HFFc6 (cell line): ENCODE data around the gene GOSR1. TPM values are rescaled to one million over a fixed set of nuclear protein-coding genes. Genes with fewer than 3 reads are reported as not detected.
"Not testable (repeated sequence)": the region's sequence is repeated elsewhere in the genome, so short reads cannot be mapped to it uniquely, and the experiment has no call there.

Experiments used
- DNase-seq: peaks from one replicate; pipeline ENCODE4 v3.0.0-alpha.2; 2018
- H3K27ac Mint-ChIP-seq: 2 replicates; pipeline ENCODE4 v1.8.0; 2020; ENCODE audit warnings: mild to moderate bottlenecking, mixed read lengths
- H3K27me3 Mint-ChIP-seq: 2 replicates; pipeline ENCODE4 v1.8.0; 2021; ENCODE audit warnings: mild to moderate bottlenecking, moderate library complexity, mixed read lengths; ENCODE audit not compliant: insufficient read depth
- H3K36me3 Mint-ChIP-seq: 2 replicates; pipeline ENCODE4 v1.8.0; 2021; ENCODE audit warnings: low read depth, mixed read lengths
- H3K4me1 Mint-ChIP-seq: 2 replicates; pipeline ENCODE4 v1.8.0; 2020; ENCODE audit warnings: low read depth, mixed read lengths
- H3K4me3 Mint-ChIP-seq: 2 replicates; pipeline ENCODE4 v1.8.0; 2020; ENCODE audit warnings: mild to moderate bottlenecking, moderate library complexity, mixed read lengths
- H3K9me3 Mint-ChIP-seq: 2 replicates; pipeline ENCODE4 v1.8.0; 2020; ENCODE audit warnings: mild to moderate bottlenecking, mixed read lengths
- total RNA-seq, 6 experiments: library from RNA; stranded (reverse); fragmentation: NEBNext Ultra II Directional; extraction: Animal tissue kit (Norgen Biotek cat#: 25700); gene quantifications; 2 replicates in 1 of 6; 3 replicates in 5 of 6; pipeline ENCODE4 v1.2.3, GENCODE V29; 2021
- TF ChIP-seq, protein P1 (sequence below): fragments of 200-600 bp; sonication (generic); IDR thresholded peaks from 2 replicates; pipeline ENCODE4 v1.5.0; 2021; ENCODE audit warnings: antibody characterized with exemption, mild to moderate bottlenecking

Gene GOSR1
- total RNA-seq, 6 experiments from 2014 or later: 41.2 to 47.6 (median 43.9) TPM

DNA sequence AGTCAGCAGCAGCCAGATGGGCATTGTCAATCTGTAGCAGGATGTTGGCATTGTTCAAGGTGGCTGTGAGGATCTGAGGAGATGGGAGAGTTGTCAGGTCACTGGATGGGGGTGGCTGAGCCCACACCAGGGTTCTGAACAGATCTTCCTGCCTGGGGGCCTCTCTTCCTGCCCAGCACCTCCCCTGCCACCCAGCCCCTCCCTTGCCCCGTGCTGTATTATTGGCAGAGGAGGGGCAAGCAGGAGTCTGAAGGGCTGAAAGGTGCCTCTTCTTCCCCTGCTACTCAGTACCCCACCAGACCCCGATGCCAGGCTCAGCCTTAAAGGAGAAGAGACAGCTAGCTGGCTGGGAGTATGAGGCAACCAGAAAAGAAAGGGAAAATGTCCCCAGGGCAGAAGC is 93.0 kb downstream of the GOSR1 start:
- Mint-ChIP-seq H3K4me3 (no peak overlapping the region), H3K27me3 (peaks cover 36% of the 10 kb centered on the region), H3K36me3 (no peaks in the 10 kb centered on the region), H3K4me1 (no peaks in the 10 kb centered on the region), H3K9me3 (no peaks in the 10 kb centered on the region), H3K27ac (no peak overlapping the region)
- DNase-seq: no peak
- TF ChIP-seq, protein P1, sequence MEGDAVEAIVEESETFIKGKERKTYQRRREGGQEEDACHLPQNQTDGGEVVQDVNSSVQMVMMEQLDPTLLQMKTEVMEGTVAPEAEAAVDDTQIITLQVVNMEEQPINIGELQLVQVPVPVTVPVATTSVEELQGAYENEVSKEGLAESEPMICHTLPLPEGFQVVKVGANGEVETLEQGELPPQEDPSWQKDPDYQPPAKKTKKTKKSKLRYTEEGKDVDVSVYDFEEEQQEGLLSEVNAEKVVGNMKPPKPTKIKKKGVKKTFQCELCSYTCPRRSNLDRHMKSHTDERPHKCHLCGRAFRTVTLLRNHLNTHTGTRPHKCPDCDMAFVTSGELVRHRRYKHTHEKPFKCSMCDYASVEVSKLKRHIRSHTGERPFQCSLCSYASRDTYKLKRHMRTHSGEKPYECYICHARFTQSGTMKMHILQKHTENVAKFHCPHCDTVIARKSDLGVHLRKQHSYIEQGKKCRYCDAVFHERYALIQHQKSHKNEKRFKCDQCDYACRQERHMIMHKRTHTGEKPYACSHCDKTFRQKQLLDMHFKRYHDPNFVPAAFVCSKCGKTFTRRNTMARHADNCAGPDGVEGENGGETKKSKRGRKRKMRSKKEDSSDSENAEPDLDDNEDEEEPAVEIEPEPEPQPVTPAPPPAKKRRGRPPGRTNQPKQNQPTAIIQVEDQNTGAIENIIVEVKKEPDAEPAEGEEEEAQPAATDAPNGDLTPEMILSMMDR: no peak

DNA sequence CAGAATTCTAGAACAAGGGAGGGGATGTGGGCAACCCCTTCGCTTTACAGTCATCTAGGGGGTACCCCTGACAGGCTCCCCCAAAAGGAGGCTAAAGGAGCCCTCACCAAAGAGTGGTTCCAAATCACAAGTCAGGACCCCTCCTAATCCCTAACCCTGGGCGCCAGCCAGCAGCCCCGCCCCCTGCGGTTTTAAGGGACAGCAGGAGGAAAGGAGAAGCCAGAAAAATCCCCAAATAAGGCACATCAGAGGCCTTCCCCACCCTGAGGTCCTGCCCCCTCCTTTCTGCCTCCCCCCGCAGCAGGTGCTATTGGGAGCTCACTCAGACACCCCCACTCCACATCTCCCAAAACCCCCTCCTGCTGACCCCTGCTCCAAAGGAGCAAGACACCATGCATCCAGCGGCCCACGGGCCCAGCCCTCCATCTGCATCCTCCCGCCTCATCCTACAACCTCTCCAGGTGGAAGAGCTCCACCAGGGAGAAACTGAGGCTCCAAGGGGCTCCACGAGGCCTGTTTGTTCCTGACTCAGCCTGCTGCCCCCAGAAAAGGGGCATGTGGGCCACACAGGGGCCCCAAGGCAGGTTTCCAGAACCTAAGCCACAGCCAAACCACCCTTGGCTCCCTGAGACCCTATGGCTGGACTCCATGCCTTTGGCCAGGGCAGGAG is 93.5 kb downstream of the GOSR1 start:
- TF ChIP-seq, protein P1: no peak
- peaks cover 38% of the 10 kb centered on the region for H3K27me3 Mint-ChIP-seq
- no peaks in the 10 kb centered on the region for H3K9me3 Mint-ChIP-seq
- H3K36me3 Mint-ChIP-seq: no peaks in the 10 kb centered on the region
- no peak for DNase-seq
- no peak overlapping the region for H3K27ac Mint-ChIP-seq
- H3K4me1 Mint-ChIP-seq: no peaks in the 10 kb centered on the region
- H3K4me3 Mint-ChIP-seq: no peak overlapping the region

DNA sequence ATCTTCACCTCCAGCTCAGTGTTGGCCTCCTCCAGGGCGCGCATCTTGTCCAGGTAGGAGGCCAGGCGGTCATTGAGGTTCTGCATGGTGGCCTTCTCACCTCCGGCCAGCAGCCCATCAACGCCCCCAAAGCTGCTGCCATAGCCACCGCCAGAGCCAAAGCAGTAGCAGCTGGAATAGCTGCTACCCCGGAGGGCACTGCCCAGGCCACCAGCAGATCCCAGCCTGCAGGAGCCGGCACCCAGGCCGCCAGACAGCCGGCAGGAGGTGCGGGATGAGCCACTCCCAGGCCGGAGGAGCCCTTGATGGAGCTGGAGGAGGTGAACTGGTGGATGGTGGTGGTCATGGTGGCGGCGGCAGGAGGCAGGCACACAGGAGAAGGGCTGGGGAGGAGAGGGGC is 94.2 kb downstream of the GOSR1 start:
- not testable (repeated sequence) for H3K4me1 Mint-ChIP-seq, H3K9me3 Mint-ChIP-seq, H3K4me3 Mint-ChIP-seq, DNase-seq, H3K27ac Mint-ChIP-seq, H3K36me3 Mint-ChIP-seq
- H3K27me3 Mint-ChIP-seq: peaks cover 37% of the 10 kb centered on the region

DNA sequence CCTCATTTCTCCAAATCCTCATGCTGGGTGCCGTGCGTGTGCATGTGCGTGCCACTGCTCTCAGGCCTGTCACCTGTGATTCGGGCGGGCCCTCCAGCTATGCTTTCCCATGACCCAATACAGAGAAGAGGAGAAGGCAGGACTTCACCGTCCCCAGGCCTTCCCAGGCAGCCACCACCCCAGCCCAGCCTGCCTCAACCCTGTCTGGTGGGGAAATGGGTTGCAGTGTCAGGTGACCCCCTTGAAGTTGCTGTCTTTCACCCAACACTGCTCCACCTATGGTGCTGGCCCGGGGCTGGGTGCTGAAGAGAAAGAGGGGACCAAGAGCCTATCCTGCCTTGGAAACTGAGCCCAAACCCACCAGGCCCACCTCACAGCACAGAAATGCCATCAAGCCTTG is 94.7 kb downstream of the GOSR1 start:
- Mint-ChIP-seq H3K4me1 (no peaks in the 10 kb centered on the region), H3K9me3 (no peaks in the 10 kb centered on the region), H3K27ac (no peak overlapping the region), H3K27me3 (peaks cover 32% of the 10 kb centered on the region), H3K4me3 (no peak overlapping the region), H3K36me3 (no peaks in the 10 kb centered on the region)
- DNase-seq: no peak
- TF ChIP-seq, protein P1: no peak

DNA sequence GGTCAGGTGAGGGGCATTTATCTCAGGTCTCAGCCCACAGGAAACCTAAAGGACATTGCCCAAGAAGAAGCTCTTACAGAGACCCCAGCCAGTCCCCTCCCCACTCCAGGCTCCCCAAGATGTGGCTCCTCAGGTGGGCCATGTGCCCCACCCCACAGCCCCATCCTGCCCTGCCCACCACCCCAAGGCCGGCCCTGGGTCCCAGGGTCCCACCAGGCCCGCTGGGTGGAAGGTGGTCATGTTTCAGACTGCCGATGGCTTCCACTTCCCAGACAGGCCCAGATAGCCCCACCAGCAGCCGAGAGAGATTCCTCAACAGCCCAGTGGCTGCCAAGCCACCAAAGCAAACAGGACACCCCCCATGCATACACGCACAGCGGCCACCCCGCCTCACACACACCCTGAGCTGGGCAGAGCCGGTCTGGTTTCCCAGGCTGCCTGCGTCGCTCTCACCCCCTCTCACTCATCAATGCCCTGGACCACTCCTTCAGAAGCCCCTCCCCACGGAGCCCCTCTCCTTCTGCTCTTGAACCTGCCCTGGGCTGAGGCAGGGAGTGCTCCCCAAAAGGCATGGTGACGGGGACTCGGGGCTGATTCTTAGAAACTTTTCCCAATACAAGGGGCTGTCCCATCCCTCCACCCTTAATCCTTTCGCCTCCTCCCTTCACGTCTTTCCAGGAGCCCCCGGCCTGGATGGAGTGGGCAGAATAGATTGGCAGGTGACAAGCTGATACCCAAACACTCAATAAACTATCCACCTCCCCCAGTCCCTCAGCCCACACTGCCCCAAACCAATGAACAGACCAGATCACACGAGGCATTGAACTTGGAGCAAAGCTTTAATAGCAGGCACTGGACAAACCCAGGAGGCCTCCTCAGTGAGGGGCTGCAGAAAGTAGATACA is 95.7 kb downstream of the GOSR1 start:
- not testable (repeated sequence) for H3K27ac Mint-ChIP-seq

DNA sequence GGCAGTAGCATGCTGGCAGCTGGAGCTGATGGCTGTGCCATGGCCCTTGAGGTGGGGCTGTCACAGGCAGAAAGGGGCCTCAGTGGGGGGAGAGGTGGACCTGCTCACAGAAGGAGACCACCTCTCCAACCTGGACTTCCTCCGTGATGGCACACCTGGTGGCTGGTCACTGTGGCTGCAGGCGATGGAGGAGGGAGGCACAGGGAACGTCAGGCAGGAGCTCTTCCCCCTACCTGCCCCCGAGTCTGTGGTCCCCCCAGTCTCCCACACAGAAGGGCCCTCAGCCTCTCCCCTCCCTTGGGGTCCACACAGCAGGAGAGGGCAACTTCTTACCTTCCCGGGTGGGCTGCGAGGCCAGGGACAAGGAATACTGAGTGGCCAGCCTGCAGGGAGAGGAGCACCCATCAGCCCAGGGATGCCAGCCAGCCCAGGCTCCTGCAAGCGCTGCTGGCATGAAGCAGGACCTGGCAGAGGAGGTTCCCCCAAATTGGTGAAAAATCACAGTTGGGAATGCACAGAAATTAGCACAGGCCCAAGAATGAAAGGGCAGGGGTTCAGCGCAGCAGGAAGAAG is 96.5 kb downstream of the GOSR1 start:
- no peak for DNase-seq
- no peaks in the 10 kb centered on the region; the same call in 1 of the 2 replicates for H3K36me3 Mint-ChIP-seq
- peaks cover 4% of the 10 kb centered on the region; the same call in 1 of the 2 replicates for H3K4me1 Mint-ChIP-seq
- no peaks in the 10 kb centered on the region for H3K9me3 Mint-ChIP-seq
- no peak overlapping the region for H3K27ac Mint-ChIP-seq
- TF ChIP-seq, protein P1: peak; percentile 27; the same call in 1 of the 2 replicates
- H3K27me3 Mint-ChIP-seq: peaks cover 28% of the 10 kb centered on the region
- H3K4me3 Mint-ChIP-seq: no peak overlapping the region

More for the DNA sequence above, 95.7 kb downstream of the GOSR1 start:
- H3K9me3 Mint-ChIP-seq, H3K36me3 Mint-ChIP-seq, H3K4me1 Mint-ChIP-seq, H3K4me3 Mint-ChIP-seq, DNase-seq: not testable (repeated sequence)
- H3K27me3 Mint-ChIP-seq: peaks cover 25% of the 10 kb centered on the region

DNA sequence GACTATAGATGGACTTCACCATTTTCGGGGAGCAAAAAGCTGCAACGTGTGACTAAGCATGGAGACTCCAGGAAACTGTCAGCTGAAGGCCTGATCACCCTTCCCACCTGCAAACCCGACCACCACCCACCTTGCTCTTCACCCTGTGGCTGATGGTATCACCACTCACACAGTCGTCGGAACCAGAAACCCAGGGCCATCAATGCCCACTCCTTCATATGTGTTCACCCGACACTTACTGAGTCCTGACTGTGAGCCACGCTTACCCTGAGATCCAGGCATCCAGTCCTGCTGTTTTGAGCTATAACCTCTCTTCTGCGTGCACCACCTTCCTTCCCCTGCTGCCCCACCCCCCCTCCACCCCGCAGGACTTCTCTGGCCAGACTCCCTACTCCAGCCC is 97.1 kb downstream of the GOSR1 start:
- not testable (repeated sequence) for H3K27ac Mint-ChIP-seq, H3K9me3 Mint-ChIP-seq, H3K36me3 Mint-ChIP-seq, H3K4me3 Mint-ChIP-seq, DNase-seq, H3K4me1 Mint-ChIP-seq
- H3K27me3 Mint-ChIP-seq: peaks cover 26% of the 10 kb centered on the region

DNA sequence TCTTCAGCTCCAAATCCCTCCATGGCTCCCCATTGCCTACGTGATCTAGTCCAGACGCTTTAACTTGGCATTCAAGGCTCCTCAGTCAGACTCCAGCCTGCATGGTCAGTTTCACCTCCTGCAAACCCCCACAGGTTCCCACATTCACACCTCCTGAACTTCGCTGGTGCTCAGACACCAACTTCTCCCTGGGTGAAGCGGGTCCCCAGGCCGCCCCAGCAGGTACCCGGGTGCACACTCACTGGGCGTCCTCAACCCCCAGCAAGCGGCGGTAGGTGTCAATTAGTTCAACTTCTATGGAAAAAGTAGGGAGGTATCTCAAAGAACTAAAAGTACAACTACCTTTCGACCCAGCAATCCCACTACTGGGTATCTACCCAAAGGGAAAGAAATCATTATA is 97.6 kb downstream of the GOSR1 start:
- not testable (repeated sequence) for H3K9me3 Mint-ChIP-seq, H3K4me1 Mint-ChIP-seq, H3K36me3 Mint-ChIP-seq, H3K4me3 Mint-ChIP-seq, DNase-seq, H3K27ac Mint-ChIP-seq
- peaks cover 26% of the 10 kb centered on the region for H3K27me3 Mint-ChIP-seq

DNA sequence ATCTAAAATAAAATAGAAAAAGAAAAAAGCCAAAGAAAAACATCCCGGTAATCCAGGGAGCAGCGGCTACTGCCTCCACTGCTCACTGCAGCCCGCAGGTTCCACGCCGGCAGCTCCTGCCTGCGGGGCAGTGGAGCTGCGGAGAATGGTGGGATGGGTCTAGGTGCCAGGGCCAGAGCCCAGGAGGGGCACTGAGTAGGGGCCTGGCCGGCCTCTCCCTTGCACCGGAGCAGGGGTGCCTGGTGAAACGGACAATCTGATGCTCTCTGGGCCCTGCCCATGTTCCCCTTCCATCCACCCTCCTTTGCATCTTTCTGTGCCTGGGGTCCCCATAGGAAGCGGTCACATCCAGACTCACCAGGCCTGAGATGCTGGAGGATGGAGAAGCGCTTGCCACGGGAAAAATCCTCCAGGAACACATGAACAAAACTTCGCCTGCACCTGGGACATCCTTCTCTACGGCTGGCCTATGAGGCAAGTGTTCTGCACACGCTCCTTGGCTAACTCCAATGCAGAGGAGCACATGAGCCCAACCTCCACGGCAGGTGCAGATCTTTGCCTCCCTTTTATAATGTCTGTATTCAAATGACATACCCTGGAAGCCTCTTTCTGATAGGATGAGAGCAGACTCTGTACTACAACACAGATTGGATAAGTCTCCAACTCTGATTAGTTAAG is 98.6 kb downstream of the GOSR1 start:
- not testable (repeated sequence) for H3K9me3 Mint-ChIP-seq, H3K27ac Mint-ChIP-seq, H3K36me3 Mint-ChIP-seq, DNase-seq
- Mint-ChIP-seq H3K27me3 (peaks cover 26% of the 10 kb centered on the region), H3K4me1 (peaks cover 20% of the 10 kb centered on the region), H3K4me3 (peak overlapping the region; percentile 71; the same call in 1 of the 2 replicates)
